Ascending aorta (tissue), 2 donors: ENCODE data around the gene BEND4. TPM values are rescaled to one million over a fixed set of nuclear protein-coding genes. Genes with fewer than 3 reads are reported as not detected.

Source experiments
- DNase-seq, 2 donors: peaks; one replicate each; pipeline ENCODE4 v3.0.0-alpha.2; 2019; ENCODE audit warnings: low spot score in 2 of 2
- H3K27ac ChIP-seq, 2 donors: fragments of 200-600 bp; sonication (generic); one replicate each; pipeline ENCODE4 v1.5.1; 2016 to 2017; ENCODE audit warnings: mild to moderate bottlenecking in 1 of 2
- H3K27me3 ChIP-seq: fragments of 200-600 bp; sonication (generic); one replicate; pipeline ENCODE4 v1.5.1; 2017
- H3K36me3 ChIP-seq, 2 donors: fragments of 200-600 bp; sonication (generic); one replicate each; pipeline ENCODE4 v1.5.1; 2016
- H3K4me1 ChIP-seq, 2 donors: fragments of 200-600 bp; sonication (generic); one replicate each; pipeline ENCODE4 v1.5.1; 2016 to 2017; ENCODE audit warnings: mild to moderate bottlenecking in 1 of 2
- H3K4me3 ChIP-seq, 2 donors: fragments of 200-600 bp; sonication (generic); one replicate each; pipeline ENCODE4 v1.5.1; 2016 to 2017; ENCODE audit warnings: mild to moderate bottlenecking in 1 of 2
- H3K9me3 ChIP-seq, 2 donors: fragments of 200-600 bp; sonication (generic); one replicate each; pipeline ENCODE4 v1.5.1; 2016
- CTCF ChIP-seq, 3 experiments: fragments of 200-600 bp in 2 of 3; fragments of 450-650 bp in 1 of 3; sonication (generic) in 2 of 3; IDR thresholded peaks; one replicate each; pipeline ENCODE4 v1.5.1; 2016 to 2019; ENCODE audit warnings: antibody characterized with exemption in 3 of 3, mild to moderate bottlenecking in 1 of 3, moderate library complexity in 1 of 3
- intact Hi-C: fragments of 100-400 bp; cut with DNase I; formaldehyde crosslinking; loops from one replicate; pipeline ENCODE4 v1.15.1; 2023
- total RNA-seq: library from RNA; depleted of rRNA; stranded (reverse); fragments of >200 nt; gene quantifications from one replicate; pipeline ENCODE4 v1.1.0, GENCODE V29; 2016

Gene BEND4
- total RNA-seq, 1 donor from 2014 or later: not detected

- Histone ChIP-seq H3K27ac (no peak overlapping the region), H3K4me1 (no peaks in the 10 kb centered on the region), H3K4me3 (no peak overlapping the region), H3K27me3 (no peaks in the 10 kb centered on the region), H3K36me3 (peaks cover 0 to 20% of the 10 kb centered on the region in 2 donors), H3K9me3 (no peaks in the 10 kb centered on the region)
- no peak for DNase-seq
- intact Hi-C loops: no loop called here
- TF ChIP-seq CTCF (IDR thresholded peaks at IDR 0.05): no peak
Measured at GRCh38 chr4:42067264-42067663, 85.2 kb downstream of the BEND4 start.

- intact Hi-C loops: no loop called here
- H3K27ac ChIP-seq: no peak overlapping the region
- DNase-seq: no peak
- peaks cover 0 to 20% of the 10 kb centered on the region in 2 donors for H3K36me3 ChIP-seq
- H3K27me3 ChIP-seq: no peaks in the 10 kb centered on the region
- no peaks in the 10 kb centered on the region for H3K9me3 ChIP-seq
- no peak for TF ChIP-seq CTCF (IDR thresholded peaks at IDR 0.05)
- H3K4me3 ChIP-seq: no peak overlapping the region
- no peaks in the 10 kb centered on the region for H3K4me1 ChIP-seq
Measured at GRCh38 chr4:42066402-42066801, 86.1 kb downstream of the BEND4 start.

Other genes with a start within 250 kb of the BEND4 start
- gene TMEM33, start 217.2 kb downstream of the BEND4 start, total RNA-seq: 65.1 TPM
- 0.11 TPM for gene DCAF4L1, start 170.9 kb downstream of the BEND4 start, total RNA-seq
- gene SLC30A9, start 162.1 kb downstream of the BEND4 start, total RNA-seq: 41.0 TPM
- 23.6 TPM for gene SHISA3, start 244.8 kb upstream of the BEND4 start, total RNA-seq